Activated naive CD4-positive, alpha-beta T cell treated with anti-CD3 and anti-CD28 coated beads for 36 hours (primary cell): Measurements from ENCODE around the gene P4HB. TPM values are rescaled to one million over a fixed set of nuclear protein-coding genes. Genes with fewer than 3 reads are reported as not detected.

Source experiments
- CTCF ChIA-PET: fragments of 350-600 bp; sonication (Branson Sonifier 250); formaldehyde crosslinking; loops from one replicate; lab custom pipeline; 2021; ENCODE audit warnings: antibody characterized with exemption; lab: Charles Lee
- DNase-seq: peaks from one replicate; pipeline ENCODE4 v3.0.0-alpha.2; 2020
- H3K27ac Mint-ChIP-seq: one replicate; pipeline ENCODE4 v1.8.0; 2021; ENCODE audit warnings: mild to moderate bottlenecking, mixed read lengths
- H3K27me3 Mint-ChIP-seq: one replicate; pipeline ENCODE4 v1.8.0; 2021; ENCODE audit warnings: low read depth, mixed read lengths
- H3K36me3 Mint-ChIP-seq: one replicate; pipeline ENCODE4 v1.8.0; 2021; ENCODE audit warnings: low read depth, mixed read lengths
- H3K4me1 Mint-ChIP-seq: one replicate; pipeline ENCODE4 v1.8.0; 2021; ENCODE audit warnings: low read depth, mixed read lengths
- H3K4me3 Mint-ChIP-seq: one replicate; pipeline ENCODE4 v1.8.0; 2021; ENCODE audit warnings: mild to moderate bottlenecking, moderate library complexity, mixed read lengths
- H3K9me3 Mint-ChIP-seq: one replicate; pipeline ENCODE4 v1.8.0; 2021; ENCODE audit warnings: mixed read lengths
- intact Hi-C: fragments of 100-400 bp; cut with micrococcal nuclease; formaldehyde crosslinking; loops from one replicate; pipeline ENCODE4 v1.15.1; 2023
- total RNA-seq, 2 experiments: library from RNA; stranded (reverse); gene quantifications; one replicate each; pipeline ENCODE4 v1.2.3, GENCODE V29; 2021

Gene P4HB
- total RNA-seq, 2 experiments from 2014 or later, result 273 to 276 TPM

DNA sequence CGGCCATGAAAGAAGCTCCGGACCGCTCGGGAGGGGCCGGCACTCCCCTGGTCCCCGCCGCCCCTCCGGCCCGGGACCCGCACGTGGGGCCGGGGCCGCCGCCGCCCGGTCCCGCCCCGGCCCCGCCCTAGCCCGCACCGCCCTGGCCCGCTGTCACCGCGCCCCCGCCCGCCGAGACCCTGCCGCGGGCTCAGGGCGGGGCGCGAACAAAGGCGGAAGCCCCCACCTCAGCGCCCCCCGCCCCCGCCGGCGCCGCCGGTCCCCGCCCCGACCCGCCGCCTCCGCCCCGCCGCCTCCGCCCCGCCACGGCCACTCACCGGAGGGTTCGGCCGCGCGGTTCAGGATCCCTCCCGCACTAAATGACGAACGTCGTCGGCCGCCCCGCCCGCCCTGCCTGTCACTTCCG lies 10.6 kb upstream of the P4HB start, which contains the start of gene ARHGDIA:
Gene ARHGDIA (minus strand): TSS at position 357 of the 406 bp plus-strand sequence. CDS start 1,407 bp downstream, outside the sequence.
- H3K4me3 Mint-ChIP-seq, result peak within 1 kb of the TSS; percentile 88
- intact Hi-C loops, result loop anchor here (1.0 to 5.0 kb wide), 5 partner anchors 11 to 359 kb away; partner anchors contain the start of genes ACTG1, MAFG, P4HB and PCYT2
- H3K27me3 Mint-ChIP-seq, result no peaks in the 10 kb centered on the region
- no peaks in the 10 kb centered on the region for H3K9me3 Mint-ChIP-seq
- CTCF ChIA-PET, result interaction anchor here (1.4 to 1.5 kb wide), 2 partner anchors 10 to 54 kb away, joined by 4 read pairs; partner anchors contain the start of gene P4HB
- DNase-seq, result no peak
- H3K36me3 Mint-ChIP-seq, result peaks cover 26% of the 10 kb centered on the region
- peaks cover 48% of the 10 kb centered on the region for H3K4me1 Mint-ChIP-seq
- H3K27ac Mint-ChIP-seq, result peak within 1 kb of the TSS; percentile 94

DNA sequence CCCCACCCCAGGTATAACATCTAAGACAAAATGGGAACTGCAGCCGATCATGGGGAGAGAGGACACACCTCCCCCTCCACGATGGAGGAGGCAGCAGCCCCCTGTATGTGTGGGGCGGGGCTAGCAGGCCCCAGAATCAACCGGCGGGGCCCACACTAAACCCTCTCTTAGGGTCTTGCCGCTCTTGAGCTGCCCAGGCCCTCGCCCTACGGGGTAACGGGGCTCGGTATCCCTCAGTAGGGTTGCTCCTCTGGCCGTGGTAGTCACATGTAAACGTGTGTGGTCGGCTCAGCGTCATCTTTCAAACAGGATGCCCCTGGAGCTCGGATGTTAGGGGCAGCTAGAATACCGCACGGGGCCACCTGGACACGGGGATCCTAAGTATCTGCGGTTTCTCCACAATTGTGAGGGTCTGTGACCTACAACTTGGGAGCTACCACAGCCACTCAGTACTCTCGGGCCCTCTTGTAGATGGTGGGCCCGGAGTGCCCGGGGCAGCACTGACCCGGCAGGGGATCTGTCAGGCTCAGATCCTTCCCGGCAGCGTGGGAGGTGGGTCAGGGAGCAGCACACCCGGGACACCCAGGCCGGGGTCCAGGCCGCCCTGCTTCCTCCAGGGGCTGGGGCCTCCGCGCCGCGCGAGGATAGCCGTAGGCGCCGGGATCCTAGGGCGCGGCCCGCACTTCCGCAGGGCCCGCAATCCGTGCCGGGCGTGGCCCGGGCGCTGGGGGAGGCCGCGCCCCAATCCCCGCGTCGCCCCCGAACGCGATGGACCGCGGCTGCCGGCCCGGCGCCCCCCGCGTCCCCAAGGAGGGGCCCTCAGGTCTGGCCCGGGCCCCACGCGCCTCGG lies 10.0 kb upstream of the P4HB start:
- peak; percentile 59 for DNase-seq
- Mint-ChIP-seq H3K27ac (peak overlapping the region; percentile 88), H3K4me3 (peak overlapping the region; percentile 88), H3K4me1 (peaks cover 52% of the 10 kb centered on the region), H3K36me3 (peaks cover 29% of the 10 kb centered on the region), H3K9me3 (no peaks in the 10 kb centered on the region), H3K27me3 (no peaks in the 10 kb centered on the region)
- intact Hi-C loops, result loop anchor here (2.0 to 5.0 kb wide), 4 partner anchors 40 to 358 kb away; partner anchors contain the start of genes ACTG1, MAFG, PCYT2 and SLC25A10
- CTCF ChIA-PET, result interaction anchor here (1.0 to 1.5 kb wide), 6 partner anchors 9 to 68 kb away, joined by 3 to 5 read pairs (median 4); partner anchors contain the start of genes ALYREF, MAFG and P4HB

DNA sequence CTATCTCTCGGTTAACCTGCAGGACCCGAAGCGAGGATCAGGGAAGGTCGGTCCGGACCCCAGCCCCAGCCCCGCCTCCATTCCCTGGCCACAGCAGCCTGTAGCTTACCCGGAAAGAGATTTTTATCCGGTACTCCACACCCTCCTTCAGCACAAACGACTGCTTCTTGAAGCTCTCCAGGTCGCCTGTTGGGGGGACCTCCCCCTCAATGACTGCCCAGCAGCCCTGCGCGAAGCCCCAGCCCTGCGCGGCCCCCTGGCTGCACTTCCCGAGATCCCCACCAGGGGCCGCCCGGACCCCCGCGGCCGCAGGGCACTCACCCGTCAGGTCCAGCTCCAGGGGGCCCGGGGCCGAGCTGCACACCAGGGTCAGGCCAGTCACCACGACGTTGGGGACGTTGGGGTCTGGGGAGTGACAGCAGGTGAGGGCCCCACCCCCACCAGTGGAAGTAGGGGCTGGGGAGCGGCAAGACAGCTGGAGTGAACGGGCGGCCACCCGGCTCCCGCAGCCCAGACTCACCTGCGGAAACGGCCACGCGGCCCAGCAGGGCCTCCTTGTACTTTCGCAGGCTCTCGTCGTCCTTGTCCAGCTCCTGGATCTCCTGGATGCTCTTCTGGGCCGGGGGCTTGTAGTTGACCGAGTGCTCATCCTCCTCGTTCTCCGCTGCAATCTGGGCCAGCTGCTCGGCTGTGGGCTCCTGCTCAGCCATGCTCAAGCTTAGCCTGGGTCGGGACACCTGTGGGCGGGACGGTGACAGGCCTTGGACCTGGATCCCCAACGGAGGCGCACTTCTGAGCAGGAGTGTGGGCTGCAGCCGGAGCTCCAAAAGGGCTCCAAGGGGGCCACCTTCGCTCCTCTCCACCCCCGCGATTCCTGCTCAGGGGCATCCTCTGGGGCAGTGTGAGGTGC lies 9.1 kb upstream of the P4HB start:
- peak; percentile 41 for DNase-seq
- Mint-ChIP-seq H3K36me3 (peaks cover 31% of the 10 kb centered on the region), H3K4me3 (peak overlapping the region; percentile 88), H3K27me3 (no peaks in the 10 kb centered on the region), H3K27ac (peak overlapping the region; percentile 88), H3K9me3 (no peaks in the 10 kb centered on the region), H3K4me1 (peaks cover 50% of the 10 kb centered on the region)
- CTCF ChIA-PET, result interaction anchor here (0.5 to 1.5 kb wide), 10 partner anchors 8 to 350 kb away, joined by 3 to 5 read pairs (median 4); partner anchors contain the start of genes ALYREF, MAFG and P4HB
- intact Hi-C loops, result loop anchor here (2.0 to 5.0 kb wide), 4 partner anchors 41 to 357 kb away; partner anchors contain the start of genes ACTG1, MAFG, PCYT2 and SLC25A10

DNA sequence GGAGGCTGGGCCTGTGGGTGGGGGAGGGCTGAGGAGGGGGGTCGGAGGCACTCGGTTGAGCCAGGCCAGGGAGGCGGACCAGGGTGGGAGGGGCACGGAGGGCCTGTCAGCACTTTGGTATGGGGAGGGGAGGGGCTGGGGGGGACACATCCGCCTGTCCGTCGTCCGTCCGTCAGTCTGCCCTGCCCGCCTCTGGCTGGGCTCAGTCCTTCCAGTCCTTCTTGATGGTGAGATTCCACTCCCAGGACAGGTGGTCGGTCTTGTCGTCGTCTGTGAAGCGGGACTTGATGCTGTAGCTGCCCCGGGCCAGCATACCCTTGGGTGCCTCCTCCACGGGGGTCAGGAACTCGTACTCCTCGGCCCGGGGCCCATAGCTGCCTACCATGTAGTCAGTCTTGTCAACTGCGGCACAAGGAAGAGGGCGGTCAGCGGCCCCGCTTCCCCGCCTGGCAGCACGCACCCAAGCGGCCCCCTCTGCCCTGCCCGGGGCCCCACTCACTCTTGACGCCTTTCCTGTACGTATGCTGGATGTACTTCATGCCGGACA lies 8.4 kb upstream of the P4HB start:
- Mint-ChIP-seq H3K9me3 (no peaks in the 10 kb centered on the region), H3K27me3 (no peaks in the 10 kb centered on the region), H3K4me1 (peaks cover 46% of the 10 kb centered on the region), H3K36me3 (peaks cover 31% of the 10 kb centered on the region), H3K4me3 (peak overlapping the region; percentile 88), H3K27ac (peak overlapping the region; percentile 53)
- intact Hi-C loops, result no loop called here
- CTCF ChIA-PET, result interaction anchor here (0.9 to 1.4 kb wide), 3 partner anchors 23 to 158 kb away, joined by 3 to 4 read pairs (median 4); no protein-coding TSS in a partner anchor
- no peak for DNase-seq

DNA sequence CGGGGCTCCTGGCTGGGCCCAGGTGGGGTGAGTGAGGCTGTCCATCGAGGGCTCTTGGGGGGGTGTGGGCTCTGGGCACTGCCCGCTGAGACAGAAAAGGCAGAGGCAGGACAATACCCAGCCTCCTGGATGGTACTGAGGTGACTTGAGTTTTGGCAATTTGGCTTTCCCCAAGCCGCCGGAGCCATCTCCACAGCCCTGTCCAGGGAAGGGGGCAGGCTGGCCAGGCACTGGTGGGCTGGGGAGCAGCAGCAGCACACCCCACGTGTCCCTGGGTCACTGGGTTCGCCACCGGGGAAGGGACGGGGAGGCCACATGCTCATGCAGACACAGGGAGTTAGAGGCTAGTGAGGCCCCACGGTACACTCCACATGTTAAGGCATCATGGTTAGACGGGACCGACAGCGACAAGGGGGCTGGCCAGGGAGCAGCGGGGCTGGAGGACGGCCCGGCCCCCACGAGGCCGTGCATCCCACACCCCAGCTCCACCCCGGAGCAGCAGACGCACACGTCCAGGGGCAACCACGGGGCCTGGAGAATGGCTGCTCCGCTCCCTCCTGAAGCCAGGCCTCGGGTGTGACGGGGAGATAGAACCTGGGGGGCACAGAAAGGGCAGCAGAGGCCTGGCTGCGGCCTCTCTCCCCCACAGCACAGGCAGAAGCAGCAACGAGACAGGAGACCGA lies 7.8 kb upstream of the P4HB start:
- H3K9me3 Mint-ChIP-seq, result no peaks in the 10 kb centered on the region
- intact Hi-C loops, result no loop called here
- peaks cover 47% of the 10 kb centered on the region for H3K4me1 Mint-ChIP-seq
- H3K4me3 Mint-ChIP-seq, result peak overlapping the region; percentile 36
- CTCF ChIA-PET, result no interaction called here
- H3K27me3 Mint-ChIP-seq, result no peaks in the 10 kb centered on the region
- no peak overlapping the region for H3K27ac Mint-ChIP-seq
- no peak for DNase-seq
- peaks cover 37% of the 10 kb centered on the region for H3K36me3 Mint-ChIP-seq

DNA sequence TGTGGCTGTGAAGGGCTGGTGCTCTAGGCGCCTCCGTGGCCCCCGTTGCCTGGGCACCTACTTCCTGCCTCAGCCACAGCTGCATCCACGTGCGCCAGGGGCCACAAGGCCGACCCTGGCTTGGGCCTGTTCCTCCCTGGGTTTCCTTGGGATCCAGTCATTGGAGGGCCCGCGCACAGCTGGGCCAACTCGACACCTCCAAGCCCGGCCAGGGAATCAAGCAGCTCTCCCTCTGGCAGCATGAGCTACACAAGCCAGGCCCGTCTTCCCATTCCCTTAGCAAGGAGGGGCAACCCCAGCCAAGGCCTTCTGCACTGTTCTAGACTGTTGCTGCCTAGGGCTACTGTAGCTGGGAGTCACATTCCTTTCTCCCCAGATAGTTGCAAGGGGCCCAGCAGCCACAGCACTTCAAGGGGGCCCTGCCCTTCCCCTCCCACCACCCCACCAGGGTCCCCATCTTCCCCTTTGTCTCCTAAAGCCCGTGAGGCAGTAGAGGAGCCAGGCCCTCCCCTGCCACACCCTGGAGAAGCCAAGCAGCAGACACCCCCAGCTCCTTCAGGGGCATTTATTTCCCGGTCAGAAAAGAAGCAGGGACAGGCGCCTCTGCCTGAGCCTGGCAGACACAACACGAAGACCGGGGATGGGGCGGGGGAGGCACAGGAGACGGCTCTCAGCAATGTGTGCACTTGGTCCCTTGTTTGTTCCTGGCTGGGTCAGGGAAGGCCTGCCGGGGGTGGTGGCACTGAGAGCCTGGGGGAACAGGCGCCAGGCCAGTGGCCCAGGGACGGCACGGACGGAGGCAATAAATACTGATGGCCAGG lies 7.0 kb upstream of the P4HB start:
- H3K27ac Mint-ChIP-seq, result peak overlapping the region; percentile 83
- intact Hi-C loops, result no loop called here
- peak overlapping the region; percentile 27 for H3K4me3 Mint-ChIP-seq
- no peaks in the 10 kb centered on the region for H3K27me3 Mint-ChIP-seq
- CTCF ChIA-PET, result no interaction called here
- H3K36me3 Mint-ChIP-seq, result peaks cover 39% of the 10 kb centered on the region
- H3K9me3 Mint-ChIP-seq, result no peaks in the 10 kb centered on the region
- H3K4me1 Mint-ChIP-seq, result peaks cover 48% of the 10 kb centered on the region
- peak; percentile 25 for DNase-seq

DNA sequence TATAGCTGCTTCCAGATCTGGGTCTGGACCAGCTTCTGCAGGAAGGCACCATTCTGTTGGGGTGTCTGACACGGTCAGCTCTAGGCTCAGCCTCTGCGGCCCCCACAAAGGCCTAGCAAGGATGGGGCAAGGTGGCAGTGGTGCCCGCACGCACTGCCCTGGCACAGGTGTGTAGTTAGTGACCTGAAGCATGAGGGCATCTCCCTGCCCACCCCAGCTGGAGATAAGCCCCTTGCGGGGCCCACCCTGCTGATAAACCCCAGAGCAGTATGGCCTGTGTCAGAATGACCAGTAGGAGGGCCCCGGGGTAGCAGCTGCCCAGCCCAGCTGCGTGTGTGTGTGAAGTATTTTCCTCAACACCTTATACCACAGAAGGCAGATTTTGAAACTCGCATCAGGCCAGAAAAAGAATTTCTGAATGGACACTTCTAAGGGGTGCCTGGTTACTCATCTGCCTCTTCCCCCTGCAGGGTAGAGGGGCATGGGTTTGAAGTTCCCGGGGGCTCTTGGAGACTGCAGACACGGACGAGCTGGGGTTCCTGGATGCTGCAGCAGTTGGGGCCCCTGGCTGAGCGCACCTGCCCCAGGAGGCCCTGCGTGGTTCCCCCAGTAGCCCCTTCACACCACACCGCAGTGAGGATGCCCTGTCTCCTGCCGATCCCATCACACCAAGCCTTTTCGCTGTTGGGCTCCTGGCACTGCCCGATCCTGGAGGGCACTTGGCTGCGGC lies 6.3 kb upstream of the P4HB start:
- DNase-seq, result no peak
- Mint-ChIP-seq H3K36me3 (peaks cover 34% of the 10 kb centered on the region), H3K27me3 (no peaks in the 10 kb centered on the region), H3K4me1 (peaks cover 47% of the 10 kb centered on the region), H3K9me3 (no peaks in the 10 kb centered on the region), H3K4me3 (peak overlapping the region; percentile 27), H3K27ac (peak overlapping the region; percentile 83)
- intact Hi-C loops, result no loop called here
- CTCF ChIA-PET, result interaction anchor here (0.5 to 1.4 kb wide), 3 partner anchors 19 to 354 kb away, joined by 3 read pairs; no protein-coding TSS in a partner anchor

DNA sequence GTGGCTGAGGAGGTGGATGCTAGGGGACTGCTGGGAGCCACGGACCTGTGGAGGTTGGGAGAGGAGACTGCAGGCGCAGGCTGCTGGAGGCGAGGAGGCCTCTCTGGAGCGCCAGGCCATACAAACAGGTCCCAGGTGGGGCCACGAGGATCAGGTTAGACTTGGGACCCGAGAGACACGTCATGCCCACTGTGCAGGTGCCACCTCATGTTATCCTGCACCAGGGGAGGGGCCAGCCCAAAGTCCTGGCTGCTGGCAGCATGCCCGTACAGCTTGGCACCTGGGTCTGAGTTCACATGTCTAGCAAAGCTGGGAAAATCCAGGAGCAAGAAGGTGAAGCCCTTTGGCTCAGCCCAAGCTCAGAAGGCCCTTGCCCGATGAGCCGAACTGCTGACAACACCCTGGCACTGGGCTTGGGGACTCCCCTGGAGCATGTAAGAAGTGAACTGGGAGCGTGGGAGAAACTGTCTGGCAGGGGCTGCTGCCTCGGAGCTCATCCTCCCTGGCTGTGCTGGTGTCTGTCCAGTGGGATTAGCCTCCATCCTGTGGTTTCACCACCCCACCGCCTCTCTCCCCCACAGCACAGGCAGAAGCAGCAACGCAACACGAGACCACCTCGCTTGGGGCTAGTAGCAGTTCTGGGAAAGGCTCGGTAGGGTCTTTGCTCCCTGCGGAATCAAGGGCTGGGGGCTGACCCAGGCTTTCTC lies 5.6 kb upstream of the P4HB start:
- H3K36me3 Mint-ChIP-seq, result peaks cover 37% of the 10 kb centered on the region
- peak overlapping the region; percentile 83 for H3K27ac Mint-ChIP-seq
- intact Hi-C loops, result no loop called here
- DNase-seq, result no peak
- H3K4me3 Mint-ChIP-seq, result no peak overlapping the region
- H3K4me1 Mint-ChIP-seq, result peaks cover 47% of the 10 kb centered on the region
- H3K9me3 Mint-ChIP-seq, result no peaks in the 10 kb centered on the region
- no peaks in the 10 kb centered on the region for H3K27me3 Mint-ChIP-seq
- CTCF ChIA-PET, result interaction anchor here (0.5 to 1.4 kb wide), 2 partner anchors 19 to 355 kb away, joined by 3 read pairs; no protein-coding TSS in a partner anchor

DNA sequence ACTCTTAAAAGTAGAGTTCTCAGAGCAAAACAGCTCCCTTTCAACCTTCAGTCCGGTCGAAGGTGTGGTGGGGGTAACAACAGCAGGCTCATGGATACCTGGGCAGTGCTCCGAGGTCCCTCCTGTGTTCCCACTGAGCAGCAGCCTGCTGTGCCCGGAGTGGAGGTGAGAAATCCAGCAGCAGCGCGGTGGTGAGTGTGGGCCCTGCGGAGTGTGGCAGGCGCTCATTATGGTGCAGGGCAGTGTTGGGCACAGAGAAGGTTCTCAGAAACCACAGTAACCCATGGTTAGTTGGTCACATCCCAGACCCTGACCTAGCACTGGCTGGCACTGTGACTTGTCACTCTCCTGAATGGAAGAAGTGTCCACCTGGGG lies 5.0 kb upstream of the P4HB start:
- Mint-ChIP-seq H3K27me3 (no peaks in the 10 kb centered on the region), H3K4me3 (no peak overlapping the region), H3K9me3 (no peaks in the 10 kb centered on the region), H3K27ac (no peak overlapping the region), H3K4me1 (peaks cover 47% of the 10 kb centered on the region), H3K36me3 (peaks cover 37% of the 10 kb centered on the region)
- intact Hi-C loops, result no loop called here
- DNase-seq, result no peak
- CTCF ChIA-PET, result interaction anchor here (1.4 kb wide), 1 partner anchor 20 kb away, joined by 3 read pairs; no protein-coding TSS in a partner anchor
